Right atrium auricular region (tissue), 2 donors: ENCODE data around the gene ODAPH. TPM values are rescaled to one million over a fixed set of nuclear protein-coding genes. Genes with fewer than 3 reads are reported as not detected.

Experiments
- DNase-seq: peaks from one replicate; pipeline ENCODE4 v3.0.0-alpha.2; 2019; ENCODE audit warnings: low spot score
- H3K27ac ChIP-seq, 2 donors: fragments of 200-600 bp; sonication (generic); 1 replicate in 1 of 2; 2 replicates in 1 of 2; pipeline ENCODE4 v1.5.1; 2016 to 2019
- H3K27me3 ChIP-seq, 2 donors: fragments of 200-600 bp; sonication (generic); one replicate each; pipeline versions ENCODE4 v1.5.1 to v1.6.0; 2017 to 2019
- H3K36me3 ChIP-seq: fragments of 200-600 bp; sonication (generic); one replicate; pipeline ENCODE4 v1.5.1; 2016
- H3K4me1 ChIP-seq, 2 donors: fragments of 200-600 bp; sonication (generic); one replicate each; pipeline versions ENCODE4 v1.5.1 to v1.6.0; 2017 to 2019
- H3K4me3 ChIP-seq, 2 donors: fragments of 200-600 bp; sonication (generic); 1 replicate in 1 of 2; 2 replicates in 1 of 2; pipeline ENCODE4 v1.5.1; 2017 to 2019; ENCODE audit warnings: mild to moderate bottlenecking in 1 of 2, moderate library complexity in 1 of 2
- H3K9me3 ChIP-seq, 2 donors: fragments of 200-600 bp; sonication (generic); one replicate each; pipeline ENCODE4 v1.5.1; 2019
- total RNA-seq, 2 donors: library from RNA; depleted of rRNA; stranded (reverse); fragments of >200 nt; gene quantifications; one replicate each; pipeline ENCODE4 v1.1.0, GENCODE V29; 2016
- TF ChIP-seq, protein P1 (sequence below), 2 donors: fragments of 200-600 bp; sonication (generic); IDR thresholded peaks; one replicate each; pipeline ENCODE4 v1.5.1; 2019; ENCODE audit warnings: antibody characterized with exemption in 2 of 2

The ODAPH gene
- total RNA-seq, 2 donors from 2014 or later: not detected

DNA sequence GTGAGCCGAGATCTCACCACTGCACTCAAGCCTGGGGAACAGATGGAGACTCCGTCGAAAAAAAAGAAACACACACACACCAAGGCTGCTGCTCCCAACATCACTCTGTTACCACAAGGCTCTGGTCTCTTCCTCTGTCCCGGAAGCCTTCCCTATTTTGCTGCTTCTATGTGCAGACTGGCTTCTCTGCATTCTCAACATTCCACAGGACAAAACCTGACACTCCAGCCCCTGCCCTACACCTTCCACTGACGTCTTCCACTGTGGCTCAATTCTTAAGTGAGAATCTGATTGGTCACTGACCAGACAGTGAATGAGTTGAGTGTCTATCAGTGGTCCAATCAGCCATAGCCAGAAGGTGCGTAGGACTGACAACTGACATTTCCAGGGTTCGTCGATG lies 5.9 kb downstream of the ODAPH start:
- Histone ChIP-seq H3K27me3 (no peaks in the 10 kb centered on the region), H3K36me3 (no peaks in the 10 kb centered on the region), H3K27ac (no peak overlapping the region), H3K4me1 (no peaks in the 10 kb centered on the region), H3K9me3 (no peaks in the 10 kb centered on the region), H3K4me3 (no peak overlapping the region)
- DNase-seq: no peak
- TF ChIP-seq, protein P1, sequence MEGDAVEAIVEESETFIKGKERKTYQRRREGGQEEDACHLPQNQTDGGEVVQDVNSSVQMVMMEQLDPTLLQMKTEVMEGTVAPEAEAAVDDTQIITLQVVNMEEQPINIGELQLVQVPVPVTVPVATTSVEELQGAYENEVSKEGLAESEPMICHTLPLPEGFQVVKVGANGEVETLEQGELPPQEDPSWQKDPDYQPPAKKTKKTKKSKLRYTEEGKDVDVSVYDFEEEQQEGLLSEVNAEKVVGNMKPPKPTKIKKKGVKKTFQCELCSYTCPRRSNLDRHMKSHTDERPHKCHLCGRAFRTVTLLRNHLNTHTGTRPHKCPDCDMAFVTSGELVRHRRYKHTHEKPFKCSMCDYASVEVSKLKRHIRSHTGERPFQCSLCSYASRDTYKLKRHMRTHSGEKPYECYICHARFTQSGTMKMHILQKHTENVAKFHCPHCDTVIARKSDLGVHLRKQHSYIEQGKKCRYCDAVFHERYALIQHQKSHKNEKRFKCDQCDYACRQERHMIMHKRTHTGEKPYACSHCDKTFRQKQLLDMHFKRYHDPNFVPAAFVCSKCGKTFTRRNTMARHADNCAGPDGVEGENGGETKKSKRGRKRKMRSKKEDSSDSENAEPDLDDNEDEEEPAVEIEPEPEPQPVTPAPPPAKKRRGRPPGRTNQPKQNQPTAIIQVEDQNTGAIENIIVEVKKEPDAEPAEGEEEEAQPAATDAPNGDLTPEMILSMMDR (IDR thresholded peaks at IDR 0.05): no peak

DNA sequence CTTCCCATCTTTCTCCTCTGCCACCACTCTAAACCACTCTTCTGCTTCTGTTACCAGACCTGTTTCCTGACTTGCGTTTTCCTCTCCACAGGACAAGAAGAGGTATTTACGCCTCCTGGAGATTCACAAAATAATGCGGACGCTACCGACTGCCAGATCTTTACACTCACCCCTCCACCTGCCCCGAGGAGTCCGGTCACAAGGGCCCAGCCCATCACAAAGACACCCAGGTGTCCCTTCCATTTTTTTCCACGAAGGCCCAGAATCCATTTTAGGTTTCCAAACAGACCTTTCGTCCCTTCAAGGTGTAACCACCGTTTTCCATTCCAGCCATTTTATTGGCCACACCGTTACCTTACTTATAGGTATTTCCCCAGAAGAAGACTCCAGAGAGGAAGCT lies 8.2 kb downstream of the ODAPH start:
- Histone ChIP-seq H3K27me3 (no peaks in the 10 kb centered on the region), H3K9me3 (no peaks in the 10 kb centered on the region), H3K36me3 (no peaks in the 10 kb centered on the region), H3K27ac (no peak overlapping the region), H3K4me1 (no peaks in the 10 kb centered on the region), H3K4me3 (no peak overlapping the region)
- TF ChIP-seq, protein P1 (IDR thresholded peaks at IDR 0.05): no peak
- DNase-seq: no peak

DNA sequence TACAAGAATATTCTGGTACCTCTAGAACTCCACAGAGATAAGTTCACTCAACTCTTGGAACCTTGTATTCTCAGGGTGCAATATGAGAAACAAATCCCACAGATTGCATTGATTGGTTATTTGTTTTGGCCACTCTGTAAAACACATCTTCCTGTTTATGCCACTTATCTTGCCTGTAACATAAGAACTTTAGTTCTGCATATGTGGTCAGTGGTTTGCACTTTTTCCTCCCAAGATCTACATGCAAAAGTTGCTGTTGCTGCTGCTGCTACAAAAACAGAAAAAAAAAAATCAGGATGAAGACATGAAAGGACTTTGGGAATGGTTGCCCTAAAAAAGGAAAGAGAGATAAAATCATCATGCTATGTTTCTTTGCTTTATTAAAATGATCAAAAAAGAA lies 9.6 kb downstream of the ODAPH start:
- H3K9me3 ChIP-seq: no peaks in the 10 kb centered on the region
- no peak for DNase-seq
- H3K36me3 ChIP-seq: no peaks in the 10 kb centered on the region
- no peak overlapping the region for H3K4me3 ChIP-seq
- no peak overlapping the region for H3K27ac ChIP-seq
- TF ChIP-seq, protein P1 (IDR thresholded peaks at IDR 0.05): no peak
- no peaks in the 10 kb centered on the region for H3K4me1 ChIP-seq
- no peaks in the 10 kb centered on the region for H3K27me3 ChIP-seq

DNA sequence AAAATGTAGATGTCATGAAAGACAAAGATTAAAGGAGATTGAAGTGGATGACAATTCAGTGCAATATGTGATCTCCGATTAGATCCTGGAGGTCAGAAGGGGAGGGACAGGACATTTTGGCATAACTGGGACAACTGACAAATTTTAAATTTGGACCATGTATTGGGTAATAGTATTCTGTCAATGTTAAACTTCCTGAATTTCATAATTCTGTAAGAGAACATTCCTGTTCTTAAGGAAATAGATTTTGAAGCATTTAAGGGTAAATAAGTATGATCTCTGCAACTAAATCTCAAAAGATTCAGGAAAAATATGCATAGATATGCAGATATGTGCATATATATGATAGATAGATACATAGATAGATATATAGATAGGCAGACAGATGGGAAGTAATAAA lies 11.0 kb downstream of the ODAPH start:
- TF ChIP-seq, protein P1 (IDR thresholded peaks at IDR 0.05): no peak
- Histone ChIP-seq H3K27me3 (no peaks in the 10 kb centered on the region), H3K36me3 (no peaks in the 10 kb centered on the region), H3K4me1 (no peaks in the 10 kb centered on the region), H3K9me3 (no peaks in the 10 kb centered on the region), H3K4me3 (no peak overlapping the region), H3K27ac (no peak overlapping the region)
- no peak for DNase-seq

DNA sequence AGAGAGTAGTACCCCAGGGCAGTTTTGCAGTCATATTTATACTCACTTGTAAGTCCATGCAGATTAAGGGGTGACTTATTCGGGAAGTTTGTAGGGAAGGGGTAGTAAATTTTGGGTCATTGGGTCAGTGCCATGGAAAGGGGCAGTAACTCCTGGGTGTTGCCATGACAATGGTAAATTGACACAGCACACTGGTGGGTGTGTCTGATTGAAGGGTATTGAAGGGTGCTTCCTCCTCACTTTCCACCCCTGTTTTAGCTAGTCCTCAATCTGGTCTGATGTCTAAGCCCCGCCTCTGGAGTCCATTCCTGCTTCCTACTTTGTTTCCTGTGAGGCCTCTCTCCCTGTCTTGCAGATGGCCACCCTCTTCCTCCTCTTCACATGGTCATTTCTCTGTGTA lies 11.9 kb downstream of the ODAPH start:
- Histone ChIP-seq H3K36me3 (no peaks in the 10 kb centered on the region), H3K9me3 (no peaks in the 10 kb centered on the region), H3K27me3 (no peaks in the 10 kb centered on the region), H3K27ac (no peak overlapping the region), H3K4me3 (no peak overlapping the region), H3K4me1 (no peaks in the 10 kb centered on the region)
- DNase-seq: no peak
- TF ChIP-seq, protein P1 (IDR thresholded peaks at IDR 0.05): no peak

DNA sequence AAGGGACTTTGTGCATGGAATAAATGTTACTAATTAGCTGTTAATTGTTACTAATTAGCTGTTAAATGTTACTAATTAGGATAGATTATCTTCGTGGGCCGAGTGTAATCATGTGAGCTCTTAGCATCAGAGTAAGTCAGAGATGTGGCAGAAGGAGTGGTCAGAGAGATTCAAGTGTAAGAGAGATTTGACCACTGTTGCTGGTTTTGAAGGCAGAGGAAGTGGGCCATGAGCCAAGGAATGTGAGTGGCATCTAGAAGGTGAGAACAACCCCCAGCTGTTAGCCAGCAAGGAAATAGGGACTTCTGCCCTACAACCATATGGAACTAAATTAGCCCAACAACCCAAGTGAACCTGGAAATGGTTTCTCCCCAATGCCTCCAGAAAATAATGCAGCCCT lies 28.2 kb downstream of the ODAPH start:
- no peak for DNase-seq
- TF ChIP-seq, protein P1 (IDR thresholded peaks at IDR 0.05): no peak
- peaks cover 0 to 5% of the 10 kb centered on the region in 2 donors for H3K9me3 ChIP-seq
- no peak overlapping the region for H3K27ac ChIP-seq
- H3K27me3 ChIP-seq: no peaks in the 10 kb centered on the region
- H3K4me1 ChIP-seq: no peaks in the 10 kb centered on the region
- no peaks in the 10 kb centered on the region for H3K36me3 ChIP-seq
- H3K4me3 ChIP-seq: no peak overlapping the region
